ENCODE results near the gene FHAD1. TPM values are rescaled to one million over a fixed set of nuclear protein-coding genes. Genes with fewer than 3 reads are reported as not detected.

The FHAD1 gene
- total RNA-seq, 4 donors from 2014 or later, result under 0.01 to 0.26 (median 0.06) TPM; not detected in 1

DNA sequence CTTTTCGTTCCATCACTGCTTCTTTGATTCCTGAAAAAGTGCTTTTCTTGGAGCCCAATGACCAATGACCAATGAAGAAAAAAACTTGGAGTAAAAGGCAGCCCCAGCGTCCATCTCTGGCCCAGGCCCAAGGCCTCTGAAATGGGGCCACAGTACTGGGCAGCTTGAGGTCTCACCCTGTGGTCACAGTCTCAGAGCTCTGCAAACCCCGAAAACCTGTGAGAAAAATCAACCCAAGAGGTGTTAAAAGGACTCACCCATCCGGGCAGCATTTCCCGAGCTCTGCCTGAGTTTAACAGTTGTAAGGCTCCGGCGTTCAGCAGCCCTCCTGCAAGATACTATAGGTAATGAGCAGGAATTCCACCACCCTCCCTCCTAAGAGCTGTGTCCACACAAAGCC, 160.6 kb downstream of the FHAD1 start:
- peak overlapping the region; percentile 54 to 75 (median 64) for H3K27ac ChIP-seq (replicated peaks in 1 of 4)
- 63% methylated on average over 7 of the region's 7 CpGs for WGBS
- DNase-seq (ENCODE audit: extremely low spot score), result no peak
- H3K4me1 ChIP-seq, result peaks cover 31 to 54% (median 49%) of the 10 kb centered on the region in 4 donors
- H3K36me3 ChIP-seq, result no peaks in the 10 kb centered on the region
- H3K4me3 ChIP-seq, result no peak overlapping the region
- TF ChIP-seq, protein P1, sequence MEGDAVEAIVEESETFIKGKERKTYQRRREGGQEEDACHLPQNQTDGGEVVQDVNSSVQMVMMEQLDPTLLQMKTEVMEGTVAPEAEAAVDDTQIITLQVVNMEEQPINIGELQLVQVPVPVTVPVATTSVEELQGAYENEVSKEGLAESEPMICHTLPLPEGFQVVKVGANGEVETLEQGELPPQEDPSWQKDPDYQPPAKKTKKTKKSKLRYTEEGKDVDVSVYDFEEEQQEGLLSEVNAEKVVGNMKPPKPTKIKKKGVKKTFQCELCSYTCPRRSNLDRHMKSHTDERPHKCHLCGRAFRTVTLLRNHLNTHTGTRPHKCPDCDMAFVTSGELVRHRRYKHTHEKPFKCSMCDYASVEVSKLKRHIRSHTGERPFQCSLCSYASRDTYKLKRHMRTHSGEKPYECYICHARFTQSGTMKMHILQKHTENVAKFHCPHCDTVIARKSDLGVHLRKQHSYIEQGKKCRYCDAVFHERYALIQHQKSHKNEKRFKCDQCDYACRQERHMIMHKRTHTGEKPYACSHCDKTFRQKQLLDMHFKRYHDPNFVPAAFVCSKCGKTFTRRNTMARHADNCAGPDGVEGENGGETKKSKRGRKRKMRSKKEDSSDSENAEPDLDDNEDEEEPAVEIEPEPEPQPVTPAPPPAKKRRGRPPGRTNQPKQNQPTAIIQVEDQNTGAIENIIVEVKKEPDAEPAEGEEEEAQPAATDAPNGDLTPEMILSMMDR (IDR thresholded peaks at IDR 0.05), result no peak
- TF ChIP-seq POLR2A (IDR thresholded peaks at IDR 0.05; ENCODE audit: low read depth) (no peak), EP300 (IDR thresholded peaks at IDR 0.05) (no peak), POLR2AphosphoS5 (IDR thresholded peaks at IDR 0.05) (no peak)
- intact Hi-C loops (cut with DNase I), result loop anchor here (5.0 kb wide), 1 partner anchor 70 kb away; no protein-coding TSS in a partner anchor
- no peaks in the 10 kb centered on the region for H3K9me3 ChIP-seq
- no peaks in the 10 kb centered on the region for H3K27me3 ChIP-seq

DNA sequence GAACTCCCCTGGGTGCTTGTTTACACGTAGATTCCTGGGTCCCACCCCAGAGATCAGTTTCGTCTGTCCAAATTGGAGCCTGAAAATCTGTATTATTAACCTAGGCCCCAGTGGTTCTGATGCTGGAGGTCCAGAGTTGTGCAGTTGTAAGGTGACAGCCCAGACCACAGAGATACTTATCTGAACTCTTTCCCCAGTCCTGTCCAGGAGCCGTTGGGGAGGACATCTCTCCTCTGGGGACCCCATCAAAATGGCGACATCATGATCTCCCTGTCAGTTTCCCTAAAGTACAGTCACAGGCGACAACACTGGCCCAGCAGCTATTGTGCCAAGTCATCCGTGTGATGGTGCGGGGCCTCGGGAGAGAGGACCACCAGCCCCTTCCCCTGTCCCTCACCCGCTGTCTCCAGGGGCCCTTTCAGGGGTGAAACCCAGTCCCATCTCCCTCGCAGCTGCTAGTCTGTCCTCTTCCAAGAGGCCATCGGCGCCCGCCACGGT, 161.9 kb downstream of the FHAD1 start:
- Histone ChIP-seq H3K27ac (replicated peaks in 1 of 4) (peak overlapping the region; percentile 80 to 87 (median 84)), H3K4me3 (peak overlapping the region; percentile 78 to 99 (median 96)), H3K36me3 (no peaks in the 10 kb centered on the region), H3K9me3 (no peaks in the 10 kb centered on the region), H3K4me1 (peaks cover 43 to 68% (median 60%) of the 10 kb centered on the region in 4 donors), H3K27me3 (no peaks in the 10 kb centered on the region)
- TF ChIP-seq EP300 (IDR thresholded peaks at IDR 0.05), result no peak
- TF ChIP-seq, protein P1 (IDR thresholded peaks at IDR 0.05), result no peak
- TF ChIP-seq POLR2AphosphoS5 (IDR thresholded peaks at IDR 0.05), result no peak
- TF ChIP-seq POLR2A (IDR thresholded peaks at IDR 0.05; ENCODE audit: low read depth), result no peak
- intact Hi-C loops (cut with DNase I), result loop anchor here (5.0 kb wide), 1 partner anchor 72 kb away; no protein-coding TSS in a partner anchor
- no peak for DNase-seq (ENCODE audit: extremely low spot score)
- WGBS, result 54% methylated on average over 10 of the region's 14 CpGs

DNA sequence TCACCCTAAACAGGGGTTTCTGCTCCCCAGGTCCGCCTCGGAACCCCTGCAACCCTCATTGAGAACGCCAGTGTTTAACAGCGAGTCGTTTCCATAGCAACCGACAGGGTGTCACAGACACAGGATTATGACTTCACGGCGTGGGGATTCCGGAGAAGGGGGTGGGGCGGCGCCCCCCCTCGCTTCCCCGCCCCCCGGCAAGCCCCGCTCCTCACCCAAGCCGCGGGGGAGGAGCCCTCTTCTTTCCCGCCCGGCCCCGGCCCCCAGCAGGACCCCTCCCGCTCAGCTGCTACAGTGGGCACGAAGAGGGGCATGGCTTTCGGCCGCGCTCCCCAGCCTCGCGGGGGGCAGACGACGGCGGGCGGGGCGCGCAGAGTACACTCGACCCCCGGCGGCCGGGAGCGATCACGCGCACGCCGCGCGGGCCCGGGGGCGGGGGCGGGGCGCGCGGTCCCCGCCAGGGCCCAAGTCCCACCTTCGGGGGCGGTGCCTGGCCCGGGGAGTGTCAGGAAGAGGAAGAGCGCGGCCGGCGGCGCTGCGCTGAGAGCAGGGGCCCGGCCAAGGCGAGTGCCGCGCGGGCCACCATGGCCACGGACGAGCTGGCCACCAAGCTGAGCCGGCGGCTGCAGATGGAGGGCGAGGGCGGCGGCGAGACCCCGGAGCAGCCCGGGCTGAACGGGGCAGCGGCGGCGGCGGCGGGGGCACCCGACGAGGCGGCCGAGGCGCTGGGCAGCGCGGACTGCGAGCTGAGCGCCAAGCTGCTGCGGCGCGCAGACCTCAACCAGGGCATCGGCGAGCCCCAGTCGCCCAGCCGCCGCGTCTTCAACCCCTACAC, 162.6 kb downstream of the FHAD1 start, which contains the start of gene EFHD2:
Gene EFHD2, plus strand, starts transcription at position 501 of the 835 bp plus-strand sequence. Its CDS starts 84 bp downstream, at position 585.
- H3K9me3 ChIP-seq, result no peaks in the 10 kb centered on the region
- WGBS, result 0% methylated on average over 21 of the region's 99 CpGs
- no peaks in the 10 kb centered on the region for H3K27me3 ChIP-seq
- H3K36me3 ChIP-seq, result peaks cover 0 to under 1% (median 0%) of the 10 kb centered on the region in 4 donors
- TF ChIP-seq POLR2A (IDR thresholded peaks at IDR 0.05; ENCODE audit: low read depth) (peak; percentile 28), POLR2AphosphoS5 (IDR thresholded peaks at IDR 0.05) (peak; percentile 76 to 86)
- TF ChIP-seq, protein P1 (IDR thresholded peaks at IDR 0.05), result no peak
- H3K27ac ChIP-seq (replicated peaks in 1 of 4), result peak within 1 kb of the TSS; percentile 80 to 87 (median 84)
- no peak for DNase-seq (ENCODE audit: extremely low spot score)
- intact Hi-C loops (cut with DNase I), result loop anchor here (5.0 kb wide), 1 partner anchor 72 kb away; no protein-coding TSS in a partner anchor
- peaks cover 49 to 73% (median 63%) of the 10 kb centered on the region in 4 donors for H3K4me1 ChIP-seq
- H3K4me3 ChIP-seq, result peak within 1 kb of the TSS; percentile 78 to 99 (median 96)

DNA sequence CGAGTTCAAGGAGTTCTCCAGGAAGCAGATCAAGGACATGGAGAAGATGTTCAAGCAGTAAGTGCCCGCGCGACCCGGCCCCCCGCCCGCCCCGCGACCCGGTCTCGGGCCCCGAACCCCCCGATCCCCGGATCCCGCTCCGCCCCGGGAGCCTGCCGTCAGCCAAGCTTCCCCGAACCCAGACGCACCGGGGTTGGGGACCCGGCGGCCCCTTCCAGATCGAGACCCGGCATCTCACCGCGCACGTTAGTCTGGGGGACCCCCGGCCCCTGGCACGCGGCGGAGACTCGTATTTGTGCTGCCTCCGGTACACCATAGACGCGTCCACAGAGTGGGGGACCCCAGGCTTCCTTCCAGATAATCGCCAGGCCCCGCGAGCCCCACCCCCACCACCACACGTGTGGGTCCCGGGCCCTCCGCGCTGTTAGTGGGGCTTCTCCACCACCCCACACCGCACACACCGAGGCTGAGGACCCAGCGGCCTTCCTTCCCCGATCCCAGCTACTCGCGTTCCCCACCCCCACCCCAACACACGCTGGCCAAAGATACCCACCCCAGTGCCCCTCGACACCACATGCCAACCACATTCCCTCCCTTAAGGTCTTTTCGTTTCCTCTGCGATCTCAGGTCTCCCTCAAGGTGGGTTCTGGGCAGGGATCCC, 163.3 kb downstream of the FHAD1 start:
- DNase-seq (ENCODE audit: extremely low spot score), result no peak
- H3K27ac ChIP-seq (replicated peaks in 1 of 4), result peak overlapping the region; percentile 80 to 87 (median 84)
- peaks cover 57 to 77% (median 67%) of the 10 kb centered on the region in 4 donors for H3K4me1 ChIP-seq

More for the DNA sequence above, 163.3 kb downstream of the FHAD1 start:
- Histone ChIP-seq H3K4me3 (peak overlapping the region; percentile 78 to 99 (median 96)), H3K9me3 (no peaks in the 10 kb centered on the region), H3K36me3 (peaks cover 0 to 8% (median 0%) of the 10 kb centered on the region in 4 donors), H3K27me3 (no peaks in the 10 kb centered on the region)
- 7% methylated on average over 3 of the region's 53 CpGs for WGBS
- intact Hi-C loops (cut with DNase I), result no loop called here
- TF ChIP-seq POLR2AphosphoS5 (IDR thresholded peaks at IDR 0.05) (no peak), EP300 (IDR thresholded peaks at IDR 0.05) (no peak), POLR2A (IDR thresholded peaks at IDR 0.05; ENCODE audit: low read depth) (no peak)
- TF ChIP-seq, protein P1 (IDR thresholded peaks at IDR 0.05), result no peak

All from esophagus muscularis mucosa (tissue), 4 donors.